Measurements from ENCODE around the gene B4GALT4. TPM values are rescaled to one million over a fixed set of nuclear protein-coding genes. Genes with fewer than 3 reads are reported as not detected.
A peak's percentile ranks its signal among the peaks of the same experiment; 100 is the strongest.

B4GALT4 gene
- polyA plus RNA-seq, 2 of the 4 experiments (the other 2 are of a cell fraction): 101 to 193 TPM

GRCh38 chr3:119258915-119259314 is 18.2 kb upstream of the B4GALT4 start:
- H3K4me2 ChIP-seq: no peak overlapping the region
- DNase-seq (ENCODE audit: low read depth in 1 of 2, low spot score in 1 of 2): no peak
- ChIA-PET CTCF (interaction anchor here (1.0 to 3.6 kb wide), 4 partner anchors 16 to 374 kb away, joined by 3 to 18 read pairs (median 8); partner anchors contain the start of genes B4GALT4 and TEX55), POLR2A (no interaction called here)
- H3K4me1 ChIP-seq: no peaks in the 10 kb centered on the region
- no peak for TF ChIP-seq JUNB (IDR thresholded peaks at IDR 0.05)
- TF ChIP-seq KDM5A (IDR thresholded peaks at IDR 0.05): no peak
- no peak for TF ChIP-seq SREBF2 (IDR thresholded peaks at IDR 0.05)
- TF ChIP-seq PBX3 (IDR thresholded peaks at IDR 0.05): no peak
- no peak for TF ChIP-seq NFE2L2 (conservative IDR thresholded peaks at IDR 0.05; ENCODE audit: low read length)
- no peak for TF ChIP-seq ESRRA (IDR thresholded peaks at IDR 0.05; ENCODE audit: borderline replicate concordance, low read length)
- TF ChIP-seq EHF (CRISPR knock-in tag; IDR thresholded peaks at IDR 0.05): no peak
- no peak for TF ChIP-seq RFX5 (IDR thresholded peaks at IDR 0.05)
- TF ChIP-seq TFCP2L1 (CRISPR knock-in tag; IDR thresholded peaks at IDR 0.05): no peak
- TF ChIP-seq ATOH8 (CRISPR knock-in tag; IDR thresholded peaks at IDR 0.05; ENCODE audit: low read depth): no peak
- TF ChIP-seq KDM1A (IDR thresholded peaks at IDR 0.05; ENCODE audit: low read depth): no peak
- TF ChIP-seq CBX8 (IDR thresholded peaks at IDR 0.05): no peak
- no peak for TF ChIP-seq GATA3 (IDR thresholded peaks at IDR 0.05; ENCODE audit: borderline replicate concordance)
- TF ChIP-seq ZC3H11A (IDR thresholded peaks at IDR 0.05): no peak
- no peak overlapping the region for H3K27ac ChIP-seq
- no peaks in the 10 kb centered on the region for H3K9me3 ChIP-seq
- 77% methylated on average over 1 of the region's 1 CpG for WGBS (ENCODE audit: missing lambda C conversion rate)
- ATAC-seq: no peak
- no peak overlapping the region for H3K4me3 ChIP-seq
- FAIRE-seq: no peak

GRCh38 chr3:119257654-119258410 is 17.2 kb upstream of the B4GALT4 start:
- Histone ChIP-seq H3K4me1 (no peaks in the 10 kb centered on the region), H3K4me3 (no peak overlapping the region), H3K4me2 (no peak overlapping the region), H3K27ac (no peak overlapping the region), H3K9me3 (no peaks in the 10 kb centered on the region)
- POLR2A ChIA-PET: no interaction called here
- no peak for TF ChIP-seq SMC3 (IDR thresholded peaks at IDR 0.05)
- TF ChIP-seq FOSL2 (IDR thresholded peaks at IDR 0.05): no peak
- no peak for TF ChIP-seq FOSL2 (CRISPR knock-in tag; IDR thresholded peaks at IDR 0.05)
- no peak for TF ChIP-seq REST (IDR thresholded peaks at IDR 0.05)
- TF ChIP-seq CTCF (IDR thresholded peaks at IDR 0.05): no peak
- no peak for TF ChIP-seq ESRRA (IDR thresholded peaks at IDR 0.05; ENCODE audit: borderline replicate concordance, low read length)
- TF ChIP-seq ZFP36 (IDR thresholded peaks at IDR 0.05; ENCODE audit: borderline replicate concordance, partially characterized antibody): no peak
- no peak for TF ChIP-seq E2F6 (IDR thresholded peaks at IDR 0.05; ENCODE audit: borderline replicate concordance, low read depth)
- DNase-seq (ENCODE audit: low read depth in 1 of 2, low spot score in 1 of 2) (peak in 1 of 2 experiments; percentile 63), ATAC-seq (peak in 1 of 2 experiments; percentile 67; a peak in 1 of 6 replicates), FAIRE-seq (no peak)
- WGBS (ENCODE audit: missing lambda C conversion rate): 82% methylated on average over 8 of the region's 8 CpGs
- CTCF ChIA-PET: interaction anchor here (0.6 to 3.6 kb wide), 6 partner anchors 17 to 376 kb away, joined by 3 to 18 read pairs (median 3); partner anchors contain the start of gene B4GALT4

All from A549 (cell line).